Measurements from ENCODE around the gene GTF2F2. TPM values are rescaled to one million over a fixed set of nuclear protein-coding genes. Genes with fewer than 3 reads are reported as not detected.
"Not testable (repeated sequence)": the region's sequence is repeated elsewhere in the genome, so short reads cannot be mapped to it uniquely, and the experiment has no call there.

Gene GTF2F2
- total RNA-seq, 1 experiment from 2014 or later, result 28.1 TPM

DNA sequence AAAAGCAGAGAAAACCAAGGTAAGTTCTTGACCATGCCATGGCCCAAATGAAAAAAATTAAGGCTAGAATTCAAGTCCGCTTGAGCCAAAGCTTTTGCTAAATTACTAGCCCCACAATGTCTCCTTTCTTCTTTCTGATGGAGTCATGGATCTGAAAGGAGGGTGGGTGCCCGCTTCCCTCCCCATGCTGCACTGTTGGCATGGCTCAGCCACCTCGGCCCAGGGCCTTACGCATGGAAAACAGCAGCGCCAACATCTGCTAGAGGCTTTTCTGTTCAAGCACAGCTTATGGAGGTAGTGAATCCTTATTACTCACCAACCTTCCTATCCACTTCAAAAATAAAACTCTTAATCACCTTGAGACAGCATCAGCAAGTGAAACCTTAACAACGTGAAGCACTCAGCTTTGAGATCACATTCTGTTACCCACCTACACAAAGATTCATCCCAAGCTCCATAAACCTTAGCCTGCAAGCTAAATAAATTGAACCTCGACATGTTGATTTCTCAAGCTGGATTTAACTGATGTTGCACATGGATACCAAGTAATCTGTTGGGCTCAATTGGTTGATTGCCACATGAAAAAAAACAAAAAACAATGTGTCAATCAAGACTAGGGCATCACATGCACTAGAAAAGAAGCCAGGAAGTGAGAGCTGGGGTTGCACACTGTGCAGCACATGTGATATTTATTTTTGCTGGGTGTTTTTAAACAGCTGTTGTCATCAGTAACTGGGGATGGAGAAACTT is 177.3 kb downstream of the GTF2F2 start:
- H3K4me3 Mint-ChIP-seq (ENCODE audit: unreplicated experiment), result no peak overlapping the region
- H3K4me1 Mint-ChIP-seq (ENCODE audit: low read depth, unreplicated experiment), result no peaks in the 10 kb centered on the region
- no peaks in the 10 kb centered on the region for H3K9me3 Mint-ChIP-seq (ENCODE audit: unreplicated experiment)
- H3K27ac Mint-ChIP-seq (ENCODE audit: unreplicated experiment), result no peak overlapping the region
- no peaks in the 10 kb centered on the region for H3K27me3 Mint-ChIP-seq (ENCODE audit: insufficient read depth, unreplicated experiment)
- H3K4me1 ChIP-seq, result no peaks in the 10 kb centered on the region
- ChIA-PET CTCF (no interaction called here), POLR2A (no interaction called here)
- intact Hi-C loops (cut with micrococcal nuclease; ENCODE audit: unreplicated experiment), result no loop called here
- BruUV-seq (replicated peaks), result no TSS peak
- no peaks in the 10 kb centered on the region for H3K9me3 ChIP-seq
- TF ChIP-seq, protein P1, sequence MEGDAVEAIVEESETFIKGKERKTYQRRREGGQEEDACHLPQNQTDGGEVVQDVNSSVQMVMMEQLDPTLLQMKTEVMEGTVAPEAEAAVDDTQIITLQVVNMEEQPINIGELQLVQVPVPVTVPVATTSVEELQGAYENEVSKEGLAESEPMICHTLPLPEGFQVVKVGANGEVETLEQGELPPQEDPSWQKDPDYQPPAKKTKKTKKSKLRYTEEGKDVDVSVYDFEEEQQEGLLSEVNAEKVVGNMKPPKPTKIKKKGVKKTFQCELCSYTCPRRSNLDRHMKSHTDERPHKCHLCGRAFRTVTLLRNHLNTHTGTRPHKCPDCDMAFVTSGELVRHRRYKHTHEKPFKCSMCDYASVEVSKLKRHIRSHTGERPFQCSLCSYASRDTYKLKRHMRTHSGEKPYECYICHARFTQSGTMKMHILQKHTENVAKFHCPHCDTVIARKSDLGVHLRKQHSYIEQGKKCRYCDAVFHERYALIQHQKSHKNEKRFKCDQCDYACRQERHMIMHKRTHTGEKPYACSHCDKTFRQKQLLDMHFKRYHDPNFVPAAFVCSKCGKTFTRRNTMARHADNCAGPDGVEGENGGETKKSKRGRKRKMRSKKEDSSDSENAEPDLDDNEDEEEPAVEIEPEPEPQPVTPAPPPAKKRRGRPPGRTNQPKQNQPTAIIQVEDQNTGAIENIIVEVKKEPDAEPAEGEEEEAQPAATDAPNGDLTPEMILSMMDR (IDR thresholded peaks at IDR 0.05; ENCODE audit: insufficient read depth in 1 of 2, low read depth in 1 of 2, low read length in 1 of 2, severe bottlenecking in 1 of 2, unreplicated experiment in 1 of 2), result no peak
- H3K4me3 ChIP-seq (ENCODE audit: low read depth, low read length), result no peak overlapping the region
- H3K36me3 ChIP-seq (ENCODE audit: control insufficient read depth, insufficient read depth, low read length), result no peaks in the 10 kb centered on the region
- no peaks in the 10 kb centered on the region for H3K27me3 ChIP-seq (replicated peaks; ENCODE audit: control insufficient read depth, insufficient read depth, low read length)
- peaks cover 14% of the 10 kb centered on the region for H3K36me3 Mint-ChIP-seq (ENCODE audit: insufficient read depth, unreplicated experiment)
- no peak for DNase-seq

DNA sequence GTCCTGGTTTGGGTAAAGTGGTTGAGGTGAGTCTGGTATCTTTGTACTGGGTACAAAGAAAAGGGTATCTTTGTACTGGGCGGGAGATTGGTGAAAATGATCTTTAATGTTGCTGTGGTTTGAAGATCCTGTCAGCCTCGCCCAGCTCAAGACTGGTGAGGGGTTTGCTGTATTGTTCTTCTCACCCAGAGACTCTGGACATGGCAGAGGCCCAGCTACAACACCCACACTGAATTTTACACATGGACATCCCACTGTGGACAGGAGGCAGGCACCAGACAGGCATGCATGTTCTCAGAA is 177.8 kb downstream of the GTF2F2 start:
- BruUV-seq (replicated peaks), result no TSS peak
- no peaks in the 10 kb centered on the region for H3K36me3 ChIP-seq (ENCODE audit: control insufficient read depth, insufficient read depth, low read length)
- H3K36me3 Mint-ChIP-seq (ENCODE audit: insufficient read depth, unreplicated experiment), result peaks cover 14% of the 10 kb centered on the region

DNA sequence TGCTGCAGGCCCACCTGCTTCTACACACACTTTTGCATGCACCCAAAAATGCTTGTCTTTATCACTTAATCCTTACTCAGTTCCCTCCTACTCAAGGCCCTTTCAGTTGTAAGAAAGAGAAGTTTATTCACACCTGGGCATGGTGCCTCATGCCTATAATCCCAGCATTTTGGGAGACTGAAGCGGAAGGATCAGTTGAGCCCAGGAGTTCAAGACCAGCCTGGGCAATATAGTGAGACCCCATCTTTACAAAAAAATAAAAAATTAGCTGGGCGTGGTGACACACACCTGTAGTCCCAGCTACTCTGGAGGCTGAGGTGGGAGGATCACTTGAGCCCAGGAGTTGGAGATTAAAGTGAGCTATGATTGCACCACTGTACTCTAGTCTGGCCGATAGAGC is 178.2 kb downstream of the GTF2F2 start:
- intact Hi-C loops (cut with micrococcal nuclease; ENCODE audit: unreplicated experiment); CTCF ChIA-PET; BruUV-seq (replicated peaks); POLR2A ChIA-PET; H3K4me1 Mint-ChIP-seq (ENCODE audit: low read depth, unreplicated experiment); H3K9me3 Mint-ChIP-seq (ENCODE audit: unreplicated experiment); H3K9me3 ChIP-seq; H3K36me3 ChIP-seq (ENCODE audit: control insufficient read depth, insufficient read depth, low read length); H3K27ac Mint-ChIP-seq (ENCODE audit: unreplicated experiment); H3K4me1 ChIP-seq; H3K27me3 ChIP-seq (replicated peaks; ENCODE audit: control insufficient read depth, insufficient read depth, low read length); H3K4me3 ChIP-seq (ENCODE audit: low read depth, low read length); H3K4me3 Mint-ChIP-seq (ENCODE audit: unreplicated experiment); H3K27me3 Mint-ChIP-seq (ENCODE audit: insufficient read depth, unreplicated experiment); DNase-seq: not testable (repeated sequence)
- H3K36me3 Mint-ChIP-seq (ENCODE audit: insufficient read depth, unreplicated experiment), result peaks cover 14% of the 10 kb centered on the region

More for the DNA sequence above, 177.8 kb downstream of the GTF2F2 start:
- Mint-ChIP-seq H3K9me3 (ENCODE audit: unreplicated experiment) (no peaks in the 10 kb centered on the region), H3K4me1 (ENCODE audit: low read depth, unreplicated experiment) (no peaks in the 10 kb centered on the region), H3K27me3 (ENCODE audit: insufficient read depth, unreplicated experiment) (no peaks in the 10 kb centered on the region), H3K27ac (ENCODE audit: unreplicated experiment) (no peak overlapping the region), H3K4me3 (ENCODE audit: unreplicated experiment) (no peak overlapping the region)
- Histone ChIP-seq H3K9me3 (no peaks in the 10 kb centered on the region), H3K4me1 (no peaks in the 10 kb centered on the region), H3K4me3 (ENCODE audit: low read depth, low read length) (no peak overlapping the region), H3K27me3 (replicated peaks; ENCODE audit: control insufficient read depth, insufficient read depth, low read length) (no peaks in the 10 kb centered on the region)
- DNase-seq, result no peak
- POLR2A ChIA-PET, result no interaction called here
- intact Hi-C loops (cut with micrococcal nuclease; ENCODE audit: unreplicated experiment), result no loop called here
- TF ChIP-seq, protein P1 (IDR thresholded peaks at IDR 0.05; ENCODE audit: insufficient read depth in 1 of 2, low read depth in 1 of 2, low read length in 1 of 2, severe bottlenecking in 1 of 2, unreplicated experiment in 1 of 2), result no peak
- CTCF ChIA-PET, result no interaction called here

Data from Caco-2 (cell line).